K562 (cell line): ENCODE measurements around the gene MICU1. TPM values are rescaled to one million over a fixed set of nuclear protein-coding genes. Genes with fewer than 3 reads are reported as not detected.

Experiments
- AFF1 ChIP-seq, 2 experiments: fragments of 450-650 bp; IDR thresholded peaks; 2 replicates each; pipeline ENCODE4 v1.6.1; 2018; ENCODE audit warnings: mild to moderate bottlenecking in 2 of 2, low read depth in 1 of 2; ENCODE audit not compliant: partially characterized antibody in 2 of 2
- EWSR1 ChIP-seq: fragments of 450-650 bp; IDR thresholded peaks from 2 replicates; pipeline ENCODE4 v1.6.1; 2018; ENCODE audit warnings: borderline replicate concordance, mild to moderate bottlenecking, low read depth, moderate library complexity; ENCODE audit not compliant: partially characterized antibody
- HBP1 ChIP-seq: fragments of 450-650 bp; formaldehyde crosslinking; IDR thresholded peaks from 2 replicates; pipeline ENCODE4 v1.4.0; 2022; ENCODE audit warnings: missing genetic modification characterization
- HLTF ChIP-seq: fragments of 450-650 bp; IDR thresholded peaks from 2 replicates; pipeline ENCODE4 v1.6.1; 2016
- MAFK ChIP-seq: IDR thresholded peaks from 2 replicates; pipeline ENCODE4 v1.6.1; 2011; ENCODE audit warnings: low read length, improper control_type of control experiment
- MTA3 ChIP-seq: fragments of 450-650 bp; formaldehyde crosslinking; IDR thresholded peaks from 2 replicates; pipeline ENCODE4 v1.6.1; 2017; ENCODE audit warnings: mild to moderate bottlenecking, borderline replicate concordance
- NR4A1 ChIP-seq, 2 experiments: fragments of 250-450 bp in 1 of 2; fragments of 450-650 bp in 1 of 2; sonication (Bioruptor Pico) in 1 of 2; IDR thresholded peaks; 2 replicates each; pipeline versions ENCODE4 v1.4.0 to v1.6.1; 2016 to 2020; ENCODE audit warnings: mild to moderate bottlenecking in 2 of 2, missing compliant biosample characterization in 1 of 2, missing genetic modification characterization in 1 of 2, moderate library complexity in 1 of 2
- RAD51 ChIP-seq: fragments of 450-650 bp; IDR thresholded peaks from 2 replicates; pipeline ENCODE4 v1.7.1; 2016; ENCODE audit warnings: low read depth, mild to moderate bottlenecking, borderline replicate concordance
- SRSF3 ChIP-seq: fragments of 200-400 bp; formaldehyde crosslinking; IDR thresholded peaks from 2 replicates; pipeline ENCODE4 v1.6.1; 2016; ENCODE audit warnings: mild to moderate bottlenecking, low read length, moderate library complexity; ENCODE audit not compliant: insufficient read depth
- TAF9B ChIP-seq: fragments of 450-650 bp; IDR thresholded peaks from 2 replicates; pipeline ENCODE4 v1.6.1; 2018; ENCODE audit warnings: mild to moderate bottlenecking; ENCODE audit not compliant: partially characterized antibody
- ZNF263 ChIP-seq: sonication (generic); formaldehyde crosslinking; IDR thresholded peaks from 2 replicates; pipeline ENCODE4 v1.8.0; 2022; ENCODE audit warnings: mild to moderate bottlenecking, missing genetic modification reagents, borderline replicate concordance
- ZNF318 ChIP-seq, 2 experiments: fragments of 450-650 bp; IDR thresholded peaks; 2 replicates each; pipeline ENCODE4 v1.6.1; 2016; ENCODE audit warnings: mild to moderate bottlenecking in 2 of 2, borderline replicate concordance in 1 of 2, low read depth in 1 of 2, moderate library complexity in 1 of 2
- ZNF354B ChIP-seq: fragments of 250-450 bp; sonication (Bioruptor Pico); IDR thresholded peaks from 2 replicates; pipeline ENCODE4 v1.4.0; 2020
- polyA plus RNA-seq, 8 experiments: library from polyadenylated mRNA; depleted of rRNA in 4 of 8; stranded (reverse) in 5 of 8; unstranded in 3 of 8; fragments of >200 nt; fragmentation: Nextera tagmentation in 2 of 8; fragmentation: Illumina TruSeq in 1 of 8; extraction: Ambion mirVana in 2 of 8; extraction: Trizol in 1 of 8; gene quantifications; 2 replicates each; pipeline versions ENCODE4 v1.2.1 to v1.2.3, GENCODE V29; 2011 to 2014; ENCODE audit warnings: inconsistent platforms in 1 of 8, missing spikeins in 1 of 8
- total RNA-seq, 7 experiments: library from RNA; depleted of rRNA in 6 of 7; stranded (reverse); fragments of >200 nt in 6 of 7; fragmentation: Illumina TruSeq in 2 of 7; extraction: Trizol in 2 of 7; gene quantifications; 2 replicates each; pipeline versions ENCODE4 v1.2.1 to v1.2.3, GENCODE V29; 2011 to 2021; ENCODE audit warnings: low replicate concordance in 1 of 7

Gene MICU1
- total and polyA plus RNA-seq, 9 of the 15 experiments (the other 6 are each of a cell fraction or from before 2014, with no cell fraction given) = 29.3 to 76.8 (median 48.4) TPM

- TF ChIP-seq ZNF318 (IDR thresholded peaks at IDR 0.05; ENCODE audit: borderline replicate concordance in 1 of 2, low read depth in 1 of 2) = peak in 1 of 2 experiments; percentile 95; a peak in 2 of 4 replicates
- 0 out of 2 replicates have a peak, but pooled peaks have one; percentile 70 for TF ChIP-seq NR4A1 (CRISPR knock-in tag; IDR thresholded peaks at IDR 0.05)
- peak; percentile 93 for TF ChIP-seq NR4A1 (tag; IDR thresholded peaks at IDR 0.05)
- peak; percentile 31; the same call in 1 of the 2 replicates for TF ChIP-seq ZNF263
- TF ChIP-seq RAD51 = peak; percentile 72; the same call in 1 of the 2 replicates
- peak; percentile 42; the same call in 1 of the 2 replicates for TF ChIP-seq ZNF354B (CRISPR knock-in tag)
- peak; percentile 16; the same call in 1 of the 2 replicates for TF ChIP-seq SRSF3
- no peak for TF ChIP-seq TAF9B
- peak; percentile 97 for TF ChIP-seq HLTF
- no peak for TF ChIP-seq EWSR1
- peak; percentile 88 to 99 for TF ChIP-seq AFF1 (IDR thresholded peaks at IDR 0.05; ENCODE audit: low read depth in 1 of 2, partially characterized antibody in 2 of 2)
- peak; percentile 81 for TF ChIP-seq MAFK
- TF ChIP-seq MTA3 = peak; percentile 97
- no peak; the same call in 1 of the 2 replicates for TF ChIP-seq HBP1
These were observed 305.1 kb downstream of the MICU1 start (continued) for GRCh38 chr10:72320676-72321247.
